Immature natural killer cell (primary cell): ENCODE measurements around the gene RCBTB2. TPM values are rescaled to one million over a fixed set of nuclear protein-coding genes. Genes with fewer than 3 reads are reported as not detected.
A peak's percentile ranks its signal among the peaks of the same experiment; 100 is the strongest.

ENCODE experiments used
- DNase-seq, 3 donors: peaks; one replicate each; pipeline ENCODE4 v3.0.0; 2022; ENCODE audit warnings: mixed read lengths in 1 of 3
- H3K27ac Mint-ChIP-seq, 6 donors: one replicate each; pipeline ENCODE4 v1.8.0; 2020; ENCODE audit warnings: mixed read lengths in 6 of 6, mild to moderate bottlenecking in 5 of 6, inconsistent platforms in 4 of 6, moderate library complexity in 3 of 6
- H3K27me3 Mint-ChIP-seq, 3 donors: one replicate each; pipeline ENCODE4 v1.8.0; 2020 to 2021; ENCODE audit warnings: low read depth in 3 of 3, mild to moderate bottlenecking in 3 of 3, mixed read lengths in 3 of 3, moderate library complexity in 3 of 3, inconsistent platforms in 1 of 3
- H3K36me3 Mint-ChIP-seq, 3 donors: one replicate each; pipeline ENCODE4 v1.8.0; 2020; ENCODE audit warnings: mixed read lengths in 3 of 3, inconsistent platforms in 2 of 3, mild to moderate bottlenecking in 2 of 3
- H3K4me1 Mint-ChIP-seq, 2 donors: one replicate each; pipeline ENCODE4 v1.8.0; 2020; ENCODE audit warnings: inconsistent platforms in 2 of 2, mild to moderate bottlenecking in 2 of 2, mixed read lengths in 2 of 2, moderate library complexity in 1 of 2
- H3K4me3 Mint-ChIP-seq, 5 donors: one replicate each; pipeline ENCODE4 v1.8.0; 2020; ENCODE audit warnings: mild to moderate bottlenecking in 5 of 5, mixed read lengths in 5 of 5, inconsistent platforms in 3 of 5, moderate library complexity in 3 of 5
- H3K9me3 Mint-ChIP-seq, 6 donors: one replicate each; pipeline ENCODE4 v1.8.0; 2020; ENCODE audit warnings: mild to moderate bottlenecking in 6 of 6, mixed read lengths in 6 of 6, inconsistent platforms in 4 of 6, moderate library complexity in 3 of 6
- polyA plus RNA-seq, 3 donors: library from polyadenylated mRNA; unstranded; fragments of 300-500 nt; fragmentation: Illumina TruSeq; gene quantifications; one replicate each; pipeline ENCODE4 v1.2.3, GENCODE V29; 2021

The RCBTB2 gene
- polyA plus RNA-seq, 3 donors from 2014 or later, result 36.1 to 49.1 (median 45.8) TPM

GRCh38 chr13:48559638-48560320 lies 26.9 kb upstream of the RCBTB2 start:
- H3K27me3 Mint-ChIP-seq, result peaks cover 7 to 11% (median 8%) of the 10 kb centered on the region in 3 donors
- peaks cover 0 to 10% (median 5%) of the 10 kb centered on the region in 6 donors for H3K9me3 Mint-ChIP-seq
- DNase-seq, result no peak
- peaks cover 4 to 9% (median 4%) of the 10 kb centered on the region in 3 donors for H3K36me3 Mint-ChIP-seq
- H3K4me1 Mint-ChIP-seq, result peaks cover 41 to 58% of the 10 kb centered on the region in 2 donors
- peak overlapping the region in 1 of 5 donors; percentile 30 for H3K4me3 Mint-ChIP-seq
- no peak overlapping the region for H3K27ac Mint-ChIP-seq

- Mint-ChIP-seq H3K27ac (no peak overlapping the region), H3K36me3 (peaks cover 4 to 18% (median 4%) of the 10 kb centered on the region in 3 donors), H3K27me3 (peaks cover 2 to 9% (median 5%) of the 10 kb centered on the region in 3 donors), H3K4me3 (no peak overlapping the region), H3K4me1 (peaks cover 20 to 29% of the 10 kb centered on the region in 2 donors), H3K9me3 (peaks cover 0 to 15% (median 8%) of the 10 kb centered on the region in 6 donors)
- DNase-seq, result no peak
These were observed 23.9 kb upstream of the RCBTB2 start for GRCh38 chr13:48556817-48557216.

- no peak overlapping the region for H3K4me3 Mint-ChIP-seq
- H3K27ac Mint-ChIP-seq, result no peak overlapping the region
- peaks cover 8 to 15% of the 10 kb centered on the region in 2 donors for H3K4me1 Mint-ChIP-seq
- no peak for DNase-seq
- peaks cover 2 to 9% (median 5%) of the 10 kb centered on the region in 3 donors for H3K27me3 Mint-ChIP-seq
- H3K36me3 Mint-ChIP-seq, result peaks cover 4 to 19% (median 5%) of the 10 kb centered on the region in 3 donors
- H3K9me3 Mint-ChIP-seq, result peaks cover 0 to 20% (median 10%) of the 10 kb centered on the region in 6 donors
These were observed 22.6 kb upstream of the RCBTB2 start for GRCh38 chr13:48555441-48555840.

GRCh38 chr13:48551329-48551728 lies 18.4 kb upstream of the RCBTB2 start:
- no peak for DNase-seq
- Mint-ChIP-seq H3K27ac (no peak overlapping the region), H3K36me3 (peaks cover 4 to 17% (median 9%) of the 10 kb centered on the region in 3 donors), H3K27me3 (peaks cover 0 to 2% (median 2%) of the 10 kb centered on the region in 3 donors), H3K4me3 (no peak overlapping the region), H3K9me3 (peaks cover 0 to 18% (median 10%) of the 10 kb centered on the region in 6 donors), H3K4me1 (no peaks in the 10 kb centered on the region)

GRCh38 chr13:48549658-48550057 lies 16.8 kb upstream of the RCBTB2 start:
- DNase-seq, result no peak
- no peak overlapping the region for H3K4me3 Mint-ChIP-seq
- H3K27ac Mint-ChIP-seq, result no peak overlapping the region
- peaks cover 0 to 12% (median 2%) of the 10 kb centered on the region in 6 donors for H3K9me3 Mint-ChIP-seq
- H3K36me3 Mint-ChIP-seq, result peaks cover 0 to 14% (median 5%) of the 10 kb centered on the region in 3 donors
- peaks cover 0 to 2% (median 1%) of the 10 kb centered on the region in 3 donors for H3K27me3 Mint-ChIP-seq
- no peaks in the 10 kb centered on the region for H3K4me1 Mint-ChIP-seq

- H3K27me3 Mint-ChIP-seq, result peaks cover 0 to 3% (median 1%) of the 10 kb centered on the region in 3 donors
These were observed 14.8 kb upstream of the RCBTB2 start for GRCh38 chr13:48547663-48548092.

GRCh38 chr13:48545608-48546007 lies 12.7 kb upstream of the RCBTB2 start:
- Mint-ChIP-seq H3K4me1 (no peaks in the 10 kb centered on the region), H3K9me3 (peaks cover 0 to 7% (median 0%) of the 10 kb centered on the region in 6 donors), H3K4me3 (no peak overlapping the region), H3K36me3 (peaks cover 0 to 5% (median 5%) of the 10 kb centered on the region in 3 donors), H3K27ac (no peak overlapping the region), H3K27me3 (peaks cover 1 to 3% (median 2%) of the 10 kb centered on the region in 3 donors)
- DNase-seq, result no peak

More at GRCh38 chr13:48547663-48548092, 14.8 kb upstream of the RCBTB2 start:
- no peak for DNase-seq
- Mint-ChIP-seq H3K4me3 (no peak overlapping the region), H3K27ac (no peak overlapping the region), H3K36me3 (peaks cover 0 to 10% (median 5%) of the 10 kb centered on the region in 3 donors), H3K4me1 (no peaks in the 10 kb centered on the region), H3K9me3 (peaks cover 0 to 12% (median 3%) of the 10 kb centered on the region in 6 donors)

GRCh38 chr13:48542581-48543341 lies 9.9 kb upstream of the RCBTB2 start:
- Mint-ChIP-seq H3K4me3 (no peak overlapping the region), H3K4me1 (no peaks in the 10 kb centered on the region), H3K36me3 (peaks cover 0 to 3% (median 0%) of the 10 kb centered on the region in 3 donors), H3K27me3 (peaks cover 1 to 3% (median 2%) of the 10 kb centered on the region in 3 donors), H3K27ac (no peak overlapping the region), H3K9me3 (peaks cover 0 to 4% (median 0%) of the 10 kb centered on the region in 6 donors)
- DNase-seq, result no peak

- H3K4me3 Mint-ChIP-seq, result no peak overlapping the region
- H3K36me3 Mint-ChIP-seq, result peaks cover 0 to 9% (median 0%) of the 10 kb centered on the region in 3 donors
- H3K4me1 Mint-ChIP-seq, result no peaks in the 10 kb centered on the region
- peaks cover 1 to 2% (median 2%) of the 10 kb centered on the region in 3 donors for H3K27me3 Mint-ChIP-seq
- H3K27ac Mint-ChIP-seq, result no peak overlapping the region
- no peak for DNase-seq
- H3K9me3 Mint-ChIP-seq, result peaks cover 0 to 4% (median 0%) of the 10 kb centered on the region in 6 donors
These were observed 9.3 kb upstream of the RCBTB2 start for GRCh38 chr13:48542138-48542537.

- Mint-ChIP-seq H3K9me3 (peaks cover 0 to 4% (median 0%) of the 10 kb centered on the region in 6 donors), H3K4me1 (no peaks in the 10 kb centered on the region), H3K36me3 (peaks cover 0 to 10% (median 4%) of the 10 kb centered on the region in 3 donors), H3K4me3 (no peak overlapping the region), H3K27ac (no peak overlapping the region), H3K27me3 (peaks cover 0 to 2% (median 2%) of the 10 kb centered on the region in 3 donors)
- no peak for DNase-seq
These were observed 6.7 kb upstream of the RCBTB2 start for GRCh38 chr13:48539550-48539949.

GRCh38 chr13:48536621-48537250 lies 3.9 kb upstream of the RCBTB2 start:
- Mint-ChIP-seq H3K4me1 (peaks cover 14 to 19% of the 10 kb centered on the region in 2 donors), H3K36me3 (peaks cover 0 to 10% (median 4%) of the 10 kb centered on the region in 3 donors), H3K27ac (no peak overlapping the region), H3K27me3 (peaks cover 9 to 16% (median 11%) of the 10 kb centered on the region in 3 donors), H3K9me3 (no peaks in the 10 kb centered on the region), H3K4me3 (no peak overlapping the region)
- DNase-seq, result no peak

- Mint-ChIP-seq H3K27ac (peak overlapping the region in 1 of 6 donors; percentile 37), H3K27me3 (peaks cover 9 to 20% (median 9%) of the 10 kb centered on the region in 3 donors), H3K4me3 (no peak overlapping the region), H3K4me1 (peaks cover 23 to 29% of the 10 kb centered on the region in 2 donors), H3K36me3 (peaks cover 0 to 10% (median 4%) of the 10 kb centered on the region in 3 donors), H3K9me3 (no peaks in the 10 kb centered on the region)
- DNase-seq, result no peak
These were observed 2.9 kb upstream of the RCBTB2 start for GRCh38 chr13:48535766-48536165.

GRCh38 chr13:48534911-48535501 lies 2.1 kb upstream of the RCBTB2 start:
- Mint-ChIP-seq H3K9me3 (no peaks in the 10 kb centered on the region), H3K4me3 (no peak overlapping the region), H3K27ac (peak overlapping the region in 3 of 6 donors; percentile 14 to 98 (median 69))

More at GRCh38 chr13:48534911-48535501, 2.1 kb upstream of the RCBTB2 start:
- peaks cover 9 to 20% (median 9%) of the 10 kb centered on the region in 3 donors for H3K27me3 Mint-ChIP-seq
- peaks cover 25 to 36% of the 10 kb centered on the region in 2 donors for H3K4me1 Mint-ChIP-seq
- peaks cover 0 to 10% (median 4%) of the 10 kb centered on the region in 3 donors for H3K36me3 Mint-ChIP-seq
- DNase-seq, result no peak
